Prostate gland (tissue), 2 donors: ENCODE measurements around the gene PRMT6. TPM values are rescaled to one million over a fixed set of nuclear protein-coding genes. Genes with fewer than 3 reads are reported as not detected.

ENCODE experiments used
- total RNA-seq, 2 donors: library from RNA; depleted of rRNA; stranded (reverse); fragments of >200 nt; gene quantifications; one replicate each; pipeline ENCODE4 v1.1.0, GENCODE V29; 2016

PRMT6 gene
- total RNA-seq, 2 donors from 2014 or later: 19.9 to 20.4 TPM

Other genes with a start within 250 kb of the PRMT6 start
- 1 to 10 TPM; 2.6 to 5.1 TPM for gene NTNG1, start 84.4 kb downstream of the PRMT6 start, total RNA-seq